ENCODE measurements around the gene DNAJA2. TPM values are rescaled to one million over a fixed set of nuclear protein-coding genes. Genes with fewer than 3 reads are reported as not detected.
"Not testable (repeated sequence)": the region's sequence is repeated elsewhere in the genome, so short reads cannot be mapped to it uniquely, and the experiment has no call there.

Gene DNAJA2
- 10 to 100 TPM; 55.4 to 61.4 TPM for total RNA-seq

DNA sequence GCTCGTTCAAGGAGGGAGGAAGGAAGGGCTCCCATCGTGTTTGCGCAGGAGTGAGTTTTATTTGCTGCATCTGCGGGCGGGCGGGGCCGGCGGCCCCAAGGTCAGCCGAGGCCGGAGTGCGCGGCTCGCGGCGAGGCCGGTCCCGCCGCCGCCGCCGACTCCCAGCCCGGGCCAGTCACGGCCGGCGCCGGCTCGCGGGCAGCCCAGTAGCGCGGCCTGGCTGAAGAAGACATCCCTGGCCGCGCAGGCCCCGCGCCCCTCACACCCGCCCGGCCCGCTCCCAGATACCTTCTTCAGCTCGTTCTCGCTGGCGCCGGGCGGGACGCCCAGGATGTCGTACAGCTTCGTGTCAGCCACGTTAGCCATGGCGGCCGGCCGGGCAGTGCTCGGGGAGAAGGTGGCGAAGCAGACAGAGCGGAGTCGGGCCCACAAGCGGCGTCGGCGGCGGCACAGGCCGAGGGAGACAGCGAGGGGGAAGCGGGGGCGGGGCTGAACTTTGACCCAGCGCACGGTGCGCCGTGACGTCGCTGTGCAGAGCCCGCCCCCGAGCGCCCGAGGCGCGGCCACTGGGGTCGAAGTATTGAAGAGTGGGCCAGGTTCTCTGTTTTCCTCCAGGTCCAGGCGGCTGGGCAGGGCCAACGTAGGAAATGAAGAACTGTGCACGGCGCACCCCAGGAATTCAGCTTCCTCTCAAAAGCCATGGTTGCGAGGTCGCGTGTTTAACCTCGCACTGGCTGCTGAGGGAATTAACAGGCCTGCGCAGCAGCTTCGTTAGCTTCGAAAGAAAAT lies at the start of gene DNAJA2:
TSS of gene DNAJA2 (minus strand) at position 468 of the 789 bp plus-strand sequence. CDS start at position 366, 102 bp downstream.
- DNase-seq (ENCODE audit: low spot score in 2 of 2) (peak; percentile 88 to 93), ATAC-seq (peak; percentile 95 to 96)
- Mint-ChIP-seq H3K9me3 (no peaks in the 10 kb centered on the region), H3K27ac (peak within 1 kb of the TSS; percentile 99), H3K36me3 (peaks cover 19 to 40% of the 10 kb centered on the region in 2 donors)

DNA sequence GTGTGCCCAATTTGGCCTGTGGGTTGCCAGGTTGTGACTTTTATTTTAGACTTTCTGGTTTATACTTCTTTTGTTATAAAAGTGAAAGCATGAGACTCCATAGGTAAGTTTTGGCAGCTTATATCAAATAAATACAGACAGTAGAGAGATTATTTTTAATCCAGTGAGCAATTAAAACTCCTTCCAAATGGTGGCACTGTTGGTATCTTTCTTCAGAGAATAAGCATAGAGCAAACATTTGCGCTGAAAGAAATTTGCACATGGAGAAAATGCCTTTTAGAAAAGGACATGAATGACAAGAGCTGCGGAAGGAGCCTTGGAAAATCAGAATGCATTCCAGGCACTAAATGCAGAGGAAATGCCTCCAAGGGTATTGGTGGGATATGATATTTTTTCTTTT lies 46.1 kb upstream of the DNAJA2 start:
- Mint-ChIP-seq H3K36me3 (no peaks in the 10 kb centered on the region), H3K9me3 (no peaks in the 10 kb centered on the region), H3K27ac (no peak overlapping the region)
- DNase-seq (ENCODE audit: low spot score in 2 of 2) (no peak), ATAC-seq (no peak)

DNA sequence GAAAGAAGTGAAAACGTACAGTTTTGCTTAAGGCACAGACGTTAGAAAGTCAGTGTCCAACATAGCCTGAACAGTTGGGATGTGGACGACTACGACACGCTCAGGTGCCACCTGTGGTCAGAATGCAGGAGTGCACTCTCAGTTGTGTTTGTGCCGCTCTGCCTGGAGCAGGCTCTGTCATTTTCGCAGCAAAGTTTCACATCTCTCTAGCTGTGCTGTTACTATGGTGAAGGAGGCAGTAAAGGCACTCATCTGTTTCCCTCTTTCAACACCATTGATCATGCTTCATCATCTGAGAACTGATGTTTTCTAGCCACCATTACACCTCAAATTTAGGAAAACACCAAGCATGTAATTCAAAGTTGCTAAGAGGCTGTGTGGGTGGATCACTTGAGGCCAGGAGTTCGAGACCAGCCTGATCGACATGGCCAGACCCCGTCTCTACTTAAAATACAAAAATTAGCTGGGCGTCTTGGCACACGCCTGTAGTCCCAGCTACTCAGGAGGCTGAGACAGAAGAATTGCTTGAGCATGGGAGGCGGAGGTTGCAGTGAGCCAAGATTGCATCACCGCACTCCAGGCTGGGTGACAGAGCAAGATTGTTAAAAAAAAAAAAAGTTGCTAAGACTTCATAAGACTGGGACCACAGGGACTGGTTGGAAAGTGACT lies 44.9 kb upstream of the DNAJA2 start:
- peak overlapping the region in 1 of 2 donors; percentile 3 for H3K27ac Mint-ChIP-seq
- ATAC-seq (peak; percentile 77 to 98), DNase-seq (ENCODE audit: low spot score in 2 of 2) (peak in 1 of 2 donors; percentile 36)
- no peaks in the 10 kb centered on the region for H3K36me3 Mint-ChIP-seq
- no peaks in the 10 kb centered on the region for H3K9me3 Mint-ChIP-seq

- DNase-seq (ENCODE audit: low spot score in 2 of 2) (no peak), ATAC-seq (no peak)
- Mint-ChIP-seq H3K27ac (no peak overlapping the region), H3K9me3 (no peaks in the 10 kb centered on the region), H3K36me3 (no peaks in the 10 kb centered on the region)
Observed at GRCh38 chr16:47017636-47018035, 44.2 kb upstream of the DNAJA2 start.

DNA sequence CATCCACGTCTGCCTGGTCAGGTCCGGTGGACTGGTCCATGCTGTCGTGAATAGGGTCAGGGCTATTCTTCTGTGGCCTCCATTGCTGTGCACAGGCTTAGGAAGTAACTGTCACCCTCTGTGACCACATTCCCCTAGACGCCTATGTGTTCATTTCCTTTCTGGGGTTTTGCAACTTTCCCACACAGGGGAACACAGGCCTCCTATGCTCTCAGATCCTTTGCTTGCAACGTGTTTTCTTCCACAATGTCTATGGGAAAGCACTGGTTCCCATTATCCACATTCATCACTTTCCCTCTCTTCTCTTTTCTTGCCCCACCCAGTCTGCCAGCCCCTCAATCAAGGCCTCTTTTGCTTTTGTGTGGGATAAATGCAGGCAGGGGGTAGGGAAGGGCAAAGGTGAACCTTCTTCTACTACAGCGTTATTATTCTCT lies 43.2 kb upstream of the DNAJA2 start:
- peak overlapping the region in 1 of 2 donors; percentile 61 for H3K27ac Mint-ChIP-seq
- ATAC-seq: peak; percentile 66 to 89
- no peaks in the 10 kb centered on the region for H3K36me3 Mint-ChIP-seq
- no peak for DNase-seq (ENCODE audit: low spot score in 2 of 2)
- H3K9me3 Mint-ChIP-seq: no peaks in the 10 kb centered on the region

DNA sequence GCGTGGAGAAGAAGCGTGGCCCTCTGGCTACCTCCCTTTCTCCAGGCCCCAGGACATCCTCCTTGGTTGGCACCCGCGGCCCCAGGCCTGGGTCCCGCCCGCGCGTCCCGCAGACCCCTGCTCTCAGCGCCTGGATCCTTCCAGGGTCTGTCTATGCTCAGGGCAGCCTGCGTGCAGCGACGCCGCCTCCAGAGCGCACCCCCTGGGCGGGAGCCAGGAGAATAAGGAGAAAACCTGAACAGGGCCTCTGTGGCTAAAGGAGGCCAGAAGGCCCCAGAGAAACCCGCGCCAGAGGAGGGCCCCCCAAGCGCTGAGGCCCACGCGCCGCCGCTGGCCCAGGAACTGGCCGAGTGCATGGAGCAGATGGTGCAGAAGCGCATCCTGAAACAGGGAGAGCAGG lies 40.4 kb upstream of the DNAJA2 start:
- Mint-ChIP-seq H3K27ac (no peak overlapping the region), H3K36me3 (no peaks in the 10 kb centered on the region), H3K9me3 (no peaks in the 10 kb centered on the region)
- no peak for DNase-seq (ENCODE audit: low spot score in 2 of 2)
- ATAC-seq: no peak

- DNase-seq (ENCODE audit: low spot score in 2 of 2): no peak
- Mint-ChIP-seq H3K9me3 (no peaks in the 10 kb centered on the region), H3K27ac (no peak overlapping the region), H3K36me3 (no peaks in the 10 kb centered on the region)
- ATAC-seq: no peak
Observed at GRCh38 chr16:47013172-47013571, 39.7 kb upstream of the DNAJA2 start.

- DNase-seq (ENCODE audit: low spot score in 2 of 2); H3K27ac Mint-ChIP-seq; ATAC-seq; H3K36me3 Mint-ChIP-seq; H3K9me3 Mint-ChIP-seq: not testable (repeated sequence)
Observed at GRCh38 chr16:47010812-47011211, 37.3 kb upstream of the DNAJA2 start.

- ATAC-seq: no peak
- DNase-seq (ENCODE audit: low spot score in 2 of 2): no peak
- Mint-ChIP-seq H3K27ac (no peak overlapping the region), H3K9me3 (no peaks in the 10 kb centered on the region), H3K36me3 (no peaks in the 10 kb centered on the region)
Observed at GRCh38 chr16:47008612-47009011, 35.1 kb upstream of the DNAJA2 start.

GRCh38 chr16:47008174-47008573 lies 34.7 kb upstream of the DNAJA2 start:
- Mint-ChIP-seq H3K27ac (no peak overlapping the region), H3K36me3 (no peaks in the 10 kb centered on the region), H3K9me3 (no peaks in the 10 kb centered on the region)
- DNase-seq (ENCODE audit: low spot score in 2 of 2) (no peak), ATAC-seq (no peak)

DNA sequence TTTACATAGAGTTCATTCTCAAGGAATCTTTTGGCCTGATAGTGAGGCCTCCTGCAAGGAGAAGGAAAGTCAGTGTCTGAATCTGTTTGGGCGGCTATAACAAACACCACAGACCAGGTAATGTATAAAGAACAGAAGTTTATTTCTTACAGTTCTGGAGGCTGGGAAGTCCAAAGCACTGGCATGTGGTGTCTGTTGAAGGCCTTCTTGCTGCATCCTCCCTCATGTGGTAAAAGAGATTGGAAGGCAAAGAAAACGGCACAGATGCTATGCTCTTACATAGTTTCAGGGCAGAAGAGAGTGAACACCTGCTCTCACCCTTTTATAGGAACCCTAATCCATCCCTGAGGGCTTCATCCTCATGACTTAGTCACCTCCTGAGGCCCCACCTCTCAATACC lies 31.2 kb upstream of the DNAJA2 start:
- Mint-ChIP-seq H3K27ac (no peak overlapping the region), H3K36me3 (no peaks in the 10 kb centered on the region), H3K9me3 (no peaks in the 10 kb centered on the region)
- ATAC-seq (no peak), DNase-seq (ENCODE audit: low spot score in 2 of 2) (no peak)

DNA sequence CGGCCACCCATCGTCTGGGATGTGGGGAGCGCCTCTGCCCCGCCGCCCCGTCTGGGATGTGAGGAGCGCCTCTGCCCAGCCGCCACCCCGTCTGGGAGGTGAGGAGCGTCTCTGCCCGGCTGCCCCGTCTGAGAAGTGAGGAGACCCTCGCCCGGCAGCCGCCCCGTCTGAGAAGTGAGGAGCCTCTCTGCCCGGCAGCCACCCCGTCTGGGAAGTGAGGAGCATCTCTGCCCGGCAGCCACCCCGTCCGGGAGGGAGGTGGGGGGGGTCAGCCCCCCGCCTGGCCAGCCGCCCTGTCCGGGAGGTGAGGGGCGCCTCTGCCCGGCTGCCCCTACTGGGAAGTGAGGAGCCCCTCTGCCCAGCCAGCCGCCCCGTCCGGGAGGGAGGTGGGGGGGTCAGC lies 26.6 kb upstream of the DNAJA2 start:
- not testable (repeated sequence) for H3K9me3 Mint-ChIP-seq; H3K27ac Mint-ChIP-seq; DNase-seq (ENCODE audit: low spot score in 2 of 2); H3K36me3 Mint-ChIP-seq; ATAC-seq

DNA sequence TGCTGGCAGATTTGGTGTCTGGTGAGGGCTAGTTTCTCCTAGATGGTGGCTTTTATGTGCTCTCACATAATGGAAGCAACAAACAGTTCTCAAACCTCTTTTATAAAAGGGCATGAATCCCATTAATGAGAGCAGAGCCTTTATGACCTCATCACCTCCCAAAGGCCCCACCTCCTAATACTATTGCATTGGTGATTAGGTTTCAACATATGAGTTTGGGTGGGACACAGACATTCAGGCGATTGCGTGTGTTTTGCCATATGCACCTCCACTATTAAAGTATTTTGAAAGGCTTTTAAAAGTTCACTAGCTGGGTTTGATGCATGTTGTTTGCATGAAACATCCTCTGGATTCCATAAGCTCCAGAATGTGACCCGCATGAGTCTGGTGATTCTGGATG lies 24.4 kb upstream of the DNAJA2 start:
- H3K27ac Mint-ChIP-seq: no peak overlapping the region
- H3K9me3 Mint-ChIP-seq: no peaks in the 10 kb centered on the region
- ATAC-seq: no peak
- H3K36me3 Mint-ChIP-seq: no peaks in the 10 kb centered on the region
- DNase-seq (ENCODE audit: low spot score in 2 of 2): no peak

DNA sequence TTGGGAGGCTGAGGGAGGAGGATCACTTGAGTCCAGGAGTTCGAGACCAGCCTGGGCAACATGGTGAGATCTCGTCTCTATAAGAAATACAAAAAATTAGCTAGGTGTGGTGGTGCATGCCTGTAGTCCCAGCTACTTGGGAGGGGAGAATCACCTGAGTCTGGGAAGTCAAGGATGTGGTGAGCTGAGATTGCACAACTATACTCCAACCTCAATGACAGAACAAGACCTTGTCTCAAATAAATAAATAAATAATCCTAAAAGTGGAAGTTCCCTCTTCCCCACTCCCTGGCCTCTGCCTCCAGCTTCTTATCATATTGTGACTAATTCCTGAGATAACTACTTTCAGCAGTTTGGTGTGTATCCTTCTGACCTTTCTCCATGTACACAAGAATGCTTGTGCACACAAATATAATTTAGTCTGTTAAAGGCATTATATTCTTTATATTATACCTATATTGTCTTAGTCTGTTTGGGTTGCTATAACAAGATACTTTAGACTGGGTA lies 23.5 kb upstream of the DNAJA2 start:
- Mint-ChIP-seq H3K27ac (no peak overlapping the region), H3K36me3 (no peaks in the 10 kb centered on the region), H3K9me3 (no peaks in the 10 kb centered on the region)
- ATAC-seq: no peak
- DNase-seq (ENCODE audit: low spot score in 2 of 2): no peak

DNA sequence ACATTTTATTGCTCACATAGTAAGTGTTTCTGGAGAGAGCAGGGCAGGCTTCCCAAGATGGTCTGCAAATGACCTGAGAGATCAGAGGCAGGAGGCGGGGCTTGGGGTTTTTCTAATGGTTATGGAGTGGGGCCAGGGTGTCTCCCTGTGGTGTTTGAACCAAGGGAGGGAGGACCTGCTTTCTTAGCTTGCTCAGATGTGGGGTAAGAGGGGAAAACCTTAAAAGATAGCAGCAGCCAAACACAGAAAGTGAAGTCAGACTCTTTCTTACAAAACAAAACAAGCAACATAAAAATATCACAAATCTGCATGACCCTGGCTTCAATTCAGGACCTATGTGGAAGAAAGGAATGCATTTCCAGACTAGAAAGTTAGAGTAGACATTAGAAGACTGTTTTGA lies 22.9 kb upstream of the DNAJA2 start:
- no peak overlapping the region for H3K27ac Mint-ChIP-seq
- ATAC-seq (no peak), DNase-seq (ENCODE audit: low spot score in 2 of 2) (no peak)
- H3K36me3 Mint-ChIP-seq: no peaks in the 10 kb centered on the region
- H3K9me3 Mint-ChIP-seq: no peaks in the 10 kb centered on the region

DNA sequence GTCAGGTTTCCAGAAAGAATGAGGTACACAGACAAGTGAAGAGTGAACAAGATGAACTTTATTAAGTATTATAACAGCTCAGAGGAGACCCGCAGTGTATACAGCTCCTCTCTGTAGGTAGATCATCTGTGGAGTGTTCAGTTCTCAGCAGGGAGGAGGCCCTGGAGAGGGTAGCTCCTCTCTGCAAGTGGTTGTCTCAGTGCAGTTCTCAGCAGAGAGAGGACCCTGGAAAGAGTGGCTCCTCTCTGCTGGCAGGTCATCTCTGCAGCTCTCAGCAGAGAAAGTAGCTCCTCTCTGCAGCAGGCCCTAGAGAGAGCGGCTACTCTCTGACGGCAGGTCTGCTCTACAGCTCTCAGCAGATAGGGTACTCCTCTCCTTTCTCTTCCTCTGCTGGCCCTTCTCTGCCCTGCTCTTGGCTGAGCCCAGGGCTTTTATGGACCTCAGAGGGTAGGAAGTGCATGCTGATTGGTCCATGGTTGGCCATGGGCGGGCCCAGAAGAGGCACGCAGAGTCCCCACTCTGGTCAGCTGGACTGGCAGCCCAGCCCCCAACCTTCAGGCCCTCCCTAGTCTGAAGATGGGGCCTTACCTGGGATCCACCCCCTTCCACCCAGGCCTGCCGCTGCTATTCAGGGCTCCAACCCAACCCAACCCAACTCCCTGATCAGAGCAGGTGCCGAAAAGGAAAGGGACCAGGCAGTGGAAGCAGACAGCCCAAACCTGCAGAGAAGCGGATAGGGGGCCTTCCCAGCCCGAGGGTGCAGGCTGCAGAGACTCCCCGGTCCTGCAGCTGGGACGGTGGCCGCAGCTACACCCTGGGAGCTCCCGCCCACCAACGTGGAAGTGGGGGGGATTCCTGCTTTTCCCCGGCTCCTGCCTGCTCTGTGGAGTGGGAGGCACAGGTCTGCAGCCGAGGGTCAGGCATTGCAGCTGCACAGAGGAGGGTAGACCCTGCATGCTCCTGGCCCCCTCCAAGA lies 18.5 kb upstream of the DNAJA2 start:
- DNase-seq (ENCODE audit: low spot score in 2 of 2) (no peak), ATAC-seq (no peak)
- Mint-ChIP-seq H3K36me3 (no peaks in the 10 kb centered on the region), H3K9me3 (no peaks in the 10 kb centered on the region), H3K27ac (no peak overlapping the region)

DNA sequence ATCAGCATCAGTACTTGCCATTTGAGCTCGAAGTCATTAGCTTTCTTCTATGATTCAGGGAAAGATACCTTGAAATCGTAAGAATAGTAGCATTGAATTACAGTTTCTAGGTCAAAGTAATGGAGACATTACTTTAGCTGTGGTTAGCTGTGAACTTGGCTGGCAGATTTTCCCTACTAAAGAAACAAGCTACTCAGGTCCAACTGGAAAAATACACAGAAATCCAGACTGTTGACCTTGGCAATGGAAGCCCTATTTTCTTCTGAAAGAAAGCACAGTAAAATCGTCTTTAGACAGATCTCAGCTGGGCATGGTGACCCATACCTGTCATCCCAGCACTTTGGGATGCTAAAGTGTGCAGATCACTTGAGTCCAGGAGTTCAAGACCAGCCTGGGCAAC lies 13.4 kb upstream of the DNAJA2 start:
- DNase-seq (ENCODE audit: low spot score in 2 of 2) (no peak), ATAC-seq (no peak)
- H3K27ac Mint-ChIP-seq: no peak overlapping the region
- H3K9me3 Mint-ChIP-seq: no peaks in the 10 kb centered on the region
- no peaks in the 10 kb centered on the region for H3K36me3 Mint-ChIP-seq

Data from activated naive CD4-positive, alpha-beta T cell treated with anti-CD3 and anti-CD28 coated beads, Interleukin-2, amount 50 U/mL, for 72 hours (primary cell).